ENCODE data around the gene EXT2. TPM values are rescaled to one million over a fixed set of nuclear protein-coding genes. Genes with fewer than 3 reads are reported as not detected.

The EXT2 gene
- polyA plus RNA-seq (2012; rRNA removed), result 92.9 and 96.7 TPM in 2 replicates
- 71.8 and 80.2 TPM in 2 replicates for polyA plus RNA-seq (2012; cell fraction: cytosol; rRNA removed)
- 83.8 and 99.5 TPM in 2 replicates for polyA plus RNA-seq (2012; cell fraction: nucleus; rRNA removed)

DNA sequence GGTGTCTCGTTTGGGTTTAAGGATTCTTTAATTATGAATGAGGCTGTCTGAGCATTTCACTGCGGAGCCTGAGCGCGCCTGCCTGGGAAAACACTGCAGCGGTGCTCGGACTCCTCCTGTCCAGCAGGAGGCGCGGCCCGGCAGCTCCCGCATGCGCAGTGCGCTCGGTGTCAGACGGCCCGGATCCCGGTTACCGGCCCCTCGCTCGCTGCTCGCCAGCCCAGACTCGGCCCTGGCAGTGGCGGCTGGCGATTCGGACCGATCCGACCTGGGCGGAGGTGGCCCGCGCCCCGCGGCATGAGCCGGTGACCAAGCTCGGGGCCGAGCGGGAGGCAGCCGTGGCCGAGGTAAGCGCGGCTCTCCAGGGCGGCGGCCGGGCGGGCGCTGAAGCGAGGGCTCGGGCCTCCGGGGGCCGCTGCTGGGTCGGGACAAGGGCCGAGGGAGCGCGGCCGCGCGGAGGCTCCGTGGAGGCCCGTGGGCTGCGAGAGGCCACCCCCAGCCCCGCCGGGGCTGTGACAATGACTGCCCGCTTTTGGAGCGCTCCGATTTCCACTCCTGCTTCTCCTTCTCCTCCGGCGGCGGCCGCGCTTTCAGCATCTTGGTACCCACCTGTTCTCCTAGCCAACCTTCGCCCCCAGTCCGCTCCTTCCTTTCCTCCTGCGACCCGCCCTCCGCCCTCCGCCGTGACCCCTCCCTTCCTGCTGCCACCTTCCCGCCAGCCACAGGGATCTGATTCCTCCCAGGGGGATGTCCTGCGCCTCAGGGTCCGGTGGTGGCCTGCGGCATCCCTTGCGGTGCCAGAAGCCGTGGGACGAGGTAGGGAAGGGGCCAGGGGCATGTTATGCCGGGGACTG lies at the start of gene EXT2:
EXT2 (plus strand) TSS at position 173 of the 854 bp plus-strand sequence. CDS start 12,035 bp downstream, outside the sequence.
- Histone ChIP-seq H3K9me3 (no peaks in the 10 kb centered on the region), H3K36me3 (replicated peaks in 1 of 2; ENCODE audit: control insufficient read depth in 1 of 2, insufficient read depth in 2 of 2, low read length in 1 of 2) (no peaks in the 10 kb centered on the region), H3K27ac (ENCODE audit: low read depth in 2 of 2, low read length in 1 of 2) (peak within 1 kb of the TSS; percentile 24 to 48; a peak in 2 of 4 replicates), H3K9ac (peak within 1 kb of the TSS; percentile 76), H3K9me2 (no peaks in the 10 kb centered on the region), H2AFZ (ENCODE audit: low read depth) (peak within 1 kb of the TSS; percentile 90), H3K4me2 (peak within 1 kb of the TSS; percentile 98), H4K20me1 (ENCODE audit: insufficient read depth) (0 out of 2 replicates have a peak, but pooled peaks cover 11% of the 10 kb centered on the region), H3F3A (replicated peaks; ENCODE audit: insufficient read depth) (peaks cover 4% of the 10 kb centered on the region), H3K27me3 (ENCODE audit: insufficient read depth) (no peaks in the 10 kb centered on the region), H3K4me1 (ENCODE audit: control insufficient read depth in 1 of 2, insufficient read depth in 2 of 2, low read depth in 1 of 2, low read length in 1 of 2) (peaks cover 3 to 9% of the 10 kb centered on the region in 2 experiments; a peak in 3 of 4 replicates), H3K79me2 (ENCODE audit: insufficient read depth) (peaks cover 41% of the 10 kb centered on the region), H3K4me3 (ENCODE audit: low read depth in 2 of 2, low read length in 1 of 2) (peak within 1 kb of the TSS; percentile 71 to 91)
- ChIA-PET CTCF (interaction anchor here (0.6 to 4.5 kb wide), 43 partner anchors 10 to 679 kb away, joined by 3 to 88 read pairs (median 5); partner anchors contain the start of genes ACCS and ACCSL), POLR2A (interaction anchor here (0.6 kb wide), 1 partner anchor 436 kb away, joined by 3 read pairs; no protein-coding TSS in a partner anchor)
- 1% methylated on average over 34 of the region's 83 CpGs for WGBS (ENCODE audit: low lambda C conversion rate)
- peak; percentile 97 for DNase-seq
- TF ChIP-seq, protein P1, sequence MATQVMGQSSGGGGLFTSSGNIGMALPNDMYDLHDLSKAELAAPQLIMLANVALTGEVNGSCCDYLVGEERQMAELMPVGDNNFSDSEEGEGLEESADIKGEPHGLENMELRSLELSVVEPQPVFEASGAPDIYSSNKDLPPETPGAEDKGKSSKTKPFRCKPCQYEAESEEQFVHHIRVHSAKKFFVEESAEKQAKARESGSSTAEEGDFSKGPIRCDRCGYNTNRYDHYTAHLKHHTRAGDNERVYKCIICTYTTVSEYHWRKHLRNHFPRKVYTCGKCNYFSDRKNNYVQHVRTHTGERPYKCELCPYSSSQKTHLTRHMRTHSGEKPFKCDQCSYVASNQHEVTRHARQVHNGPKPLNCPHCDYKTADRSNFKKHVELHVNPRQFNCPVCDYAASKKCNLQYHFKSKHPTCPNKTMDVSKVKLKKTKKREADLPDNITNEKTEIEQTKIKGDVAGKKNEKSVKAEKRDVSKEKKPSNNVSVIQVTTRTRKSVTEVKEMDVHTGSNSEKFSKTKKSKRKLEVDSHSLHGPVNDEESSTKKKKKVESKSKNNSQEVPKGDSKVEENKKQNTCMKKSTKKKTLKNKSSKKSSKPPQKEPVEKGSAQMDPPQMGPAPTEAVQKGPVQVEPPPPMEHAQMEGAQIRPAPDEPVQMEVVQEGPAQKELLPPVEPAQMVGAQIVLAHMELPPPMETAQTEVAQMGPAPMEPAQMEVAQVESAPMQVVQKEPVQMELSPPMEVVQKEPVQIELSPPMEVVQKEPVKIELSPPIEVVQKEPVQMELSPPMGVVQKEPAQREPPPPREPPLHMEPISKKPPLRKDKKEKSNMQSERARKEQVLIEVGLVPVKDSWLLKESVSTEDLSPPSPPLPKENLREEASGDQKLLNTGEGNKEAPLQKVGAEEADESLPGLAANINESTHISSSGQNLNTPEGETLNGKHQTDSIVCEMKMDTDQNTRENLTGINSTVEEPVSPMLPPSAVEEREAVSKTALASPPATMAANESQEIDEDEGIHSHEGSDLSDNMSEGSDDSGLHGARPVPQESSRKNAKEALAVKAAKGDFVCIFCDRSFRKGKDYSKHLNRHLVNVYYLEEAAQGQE (IDR thresholded peaks at IDR 0.05; ENCODE audit: low read depth, low read length), result no peak
- TF ChIP-seq, protein P2, sequence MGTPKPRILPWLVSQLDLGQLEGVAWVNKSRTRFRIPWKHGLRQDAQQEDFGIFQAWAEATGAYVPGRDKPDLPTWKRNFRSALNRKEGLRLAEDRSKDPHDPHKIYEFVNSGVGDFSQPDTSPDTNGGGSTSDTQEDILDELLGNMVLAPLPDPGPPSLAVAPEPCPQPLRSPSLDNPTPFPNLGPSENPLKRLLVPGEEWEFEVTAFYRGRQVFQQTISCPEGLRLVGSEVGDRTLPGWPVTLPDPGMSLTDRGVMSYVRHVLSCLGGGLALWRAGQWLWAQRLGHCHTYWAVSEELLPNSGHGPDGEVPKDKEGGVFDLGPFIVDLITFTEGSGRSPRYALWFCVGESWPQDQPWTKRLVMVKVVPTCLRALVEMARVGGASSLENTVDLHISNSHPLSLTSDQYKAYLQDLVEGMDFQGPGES (IDR thresholded peaks at IDR 0.05; ENCODE audit: low read depth, low read length), result no peak
- TF ChIP-seq GABPA (IDR thresholded peaks at IDR 0.05; ENCODE audit: low read depth) (no peak), MXI1 (IDR thresholded peaks at IDR 0.05; ENCODE audit: low read depth, low read length) (peak; percentile 53), TCF12 (IDR thresholded peaks at IDR 0.05) (no peak), FOXJ3 (CRISPR knock-in tag; IDR thresholded peaks at IDR 0.05) (no peak), MEF2A (IDR thresholded peaks at IDR 0.05; ENCODE audit: borderline replicate concordance, low read depth) (no peak), RAD21 (IDR thresholded peaks at IDR 0.05; ENCODE audit: low read length) (no peak), NFIC (IDR thresholded peaks at IDR 0.05; ENCODE audit: borderline replicate concordance) (no peak), EP300 (IDR thresholded peaks at IDR 0.05; ENCODE audit: borderline replicate concordance in 1 of 2, low read depth in 1 of 2, low read length in 1 of 2) (no peak), POLR2AphosphoS5 (IDR thresholded peaks at IDR 0.05; ENCODE audit: low read depth, low read length) (no peak), TEAD4 (IDR thresholded peaks at IDR 0.05; ENCODE audit: borderline replicate concordance, insufficient read depth) (no peak), JUND (IDR thresholded peaks at IDR 0.05) (no peak), SIN3A (IDR thresholded peaks at IDR 0.05; ENCODE audit: borderline replicate concordance, low read depth, low read length) (0 out of 2 replicates have a peak, but pooled peaks have one; percentile 34), FOSL2 (IDR thresholded peaks at IDR 0.05; ENCODE audit: borderline replicate concordance, low read depth) (no peak), GATA2 (CRISPR knock-in tag; IDR thresholded peaks at IDR 0.05) (no peak), FOXM1 (IDR thresholded peaks at IDR 0.05; ENCODE audit: low read depth) (no peak), NRF1 (IDR thresholded peaks at IDR 0.05; ENCODE audit: low read depth, low read length) (peak; percentile 87), TAF1 (IDR thresholded peaks at IDR 0.05; ENCODE audit: borderline replicate concordance, low read depth, low read length) (0 out of 2 replicates have a peak, but pooled peaks have one; percentile 39)
- TF ChIP-seq, protein P3, sequence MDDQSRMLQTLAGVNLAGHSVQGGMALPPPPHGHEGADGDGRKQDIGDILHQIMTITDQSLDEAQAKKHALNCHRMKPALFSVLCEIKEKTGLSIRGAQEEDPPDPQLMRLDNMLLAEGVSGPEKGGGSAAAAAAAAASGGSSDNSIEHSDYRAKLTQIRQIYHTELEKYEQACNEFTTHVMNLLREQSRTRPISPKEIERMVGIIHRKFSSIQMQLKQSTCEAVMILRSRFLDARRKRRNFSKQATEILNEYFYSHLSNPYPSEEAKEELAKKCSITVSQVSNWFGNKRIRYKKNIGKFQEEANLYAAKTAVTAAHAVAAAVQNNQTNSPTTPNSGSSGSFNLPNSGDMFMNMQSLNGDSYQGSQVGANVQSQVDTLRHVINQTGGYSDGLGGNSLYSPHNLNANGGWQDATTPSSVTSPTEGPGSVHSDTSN (IDR thresholded peaks at IDR 0.05), result no peak
- TF ChIP-seq, protein P4, sequence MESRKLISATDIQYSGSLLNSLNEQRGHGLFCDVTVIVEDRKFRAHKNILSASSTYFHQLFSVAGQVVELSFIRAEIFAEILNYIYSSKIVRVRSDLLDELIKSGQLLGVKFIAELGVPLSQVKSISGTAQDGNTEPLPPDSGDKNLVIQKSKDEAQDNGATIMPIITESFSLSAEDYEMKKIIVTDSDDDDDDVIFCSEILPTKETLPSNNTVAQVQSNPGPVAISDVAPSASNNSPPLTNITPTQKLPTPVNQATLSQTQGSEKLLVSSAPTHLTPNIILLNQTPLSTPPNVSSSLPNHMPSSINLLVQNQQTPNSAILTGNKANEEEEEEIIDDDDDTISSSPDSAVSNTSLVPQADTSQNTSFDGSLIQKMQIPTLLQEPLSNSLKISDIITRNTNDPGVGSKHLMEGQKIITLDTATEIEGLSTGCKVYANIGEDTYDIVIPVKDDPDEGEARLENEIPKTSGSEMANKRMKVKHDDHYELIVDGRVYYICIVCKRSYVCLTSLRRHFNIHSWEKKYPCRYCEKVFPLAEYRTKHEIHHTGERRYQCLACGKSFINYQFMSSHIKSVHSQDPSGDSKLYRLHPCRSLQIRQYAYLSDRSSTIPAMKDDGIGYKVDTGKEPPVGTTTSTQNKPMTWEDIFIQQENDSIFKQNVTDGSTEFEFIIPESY (IDR thresholded peaks at IDR 0.05; ENCODE audit: borderline replicate concordance, low read depth), result no peak
- TF ChIP-seq, protein P5, sequence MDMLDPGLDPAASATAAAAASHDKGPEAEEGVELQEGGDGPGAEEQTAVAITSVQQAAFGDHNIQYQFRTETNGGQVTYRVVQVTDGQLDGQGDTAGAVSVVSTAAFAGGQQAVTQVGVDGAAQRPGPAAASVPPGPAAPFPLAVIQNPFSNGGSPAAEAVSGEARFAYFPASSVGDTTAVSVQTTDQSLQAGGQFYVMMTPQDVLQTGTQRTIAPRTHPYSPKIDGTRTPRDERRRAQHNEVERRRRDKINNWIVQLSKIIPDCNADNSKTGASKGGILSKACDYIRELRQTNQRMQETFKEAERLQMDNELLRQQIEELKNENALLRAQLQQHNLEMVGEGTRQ (IDR thresholded peaks at IDR 0.05; ENCODE audit: borderline replicate concordance, low read depth, low read length), result no peak
- TF ChIP-seq, protein P6, sequence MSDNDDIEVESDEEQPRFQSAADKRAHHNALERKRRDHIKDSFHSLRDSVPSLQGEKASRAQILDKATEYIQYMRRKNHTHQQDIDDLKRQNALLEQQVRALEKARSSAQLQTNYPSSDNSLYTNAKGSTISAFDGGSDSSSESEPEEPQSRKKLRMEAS (IDR thresholded peaks at IDR 0.05; ENCODE audit: low read depth), result no peak
